HPDE6-E6E7 (cell line): ENCODE data around the gene ANO1.

ENCODE experiments used
- DNase-seq: peaks from one replicate; pipeline ENCODE4 v3.0.0; 2011; ENCODE audit warnings: missing footprints; ENCODE audit errors: extremely low spot score

The ANO1 gene

GRCh38 chr11:70161043-70161625 is 83.0 kb downstream of the ANO1 start:
- no peak for DNase-seq

DNA sequence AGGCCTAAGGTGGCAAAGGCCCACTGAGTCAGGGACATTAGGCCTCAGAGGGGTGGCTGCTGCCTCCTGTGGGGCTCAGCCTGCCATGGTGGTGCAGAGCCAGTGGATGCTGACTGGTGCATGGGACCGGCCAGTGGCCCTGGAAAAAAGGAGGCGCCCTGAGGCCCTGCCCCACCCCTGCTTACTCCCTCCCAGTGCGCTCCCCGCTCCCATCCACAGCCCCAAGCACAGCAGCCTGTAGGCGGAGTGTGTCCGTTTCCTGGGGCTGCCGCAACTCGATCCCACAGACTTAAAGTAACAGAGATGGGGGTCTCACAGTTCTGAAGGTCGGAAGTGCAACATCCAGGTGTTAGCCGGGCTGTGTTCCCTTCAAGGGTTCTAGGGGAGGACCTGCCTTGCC is 86.6 kb downstream of the ANO1 start:
- no peak for DNase-seq

DNA sequence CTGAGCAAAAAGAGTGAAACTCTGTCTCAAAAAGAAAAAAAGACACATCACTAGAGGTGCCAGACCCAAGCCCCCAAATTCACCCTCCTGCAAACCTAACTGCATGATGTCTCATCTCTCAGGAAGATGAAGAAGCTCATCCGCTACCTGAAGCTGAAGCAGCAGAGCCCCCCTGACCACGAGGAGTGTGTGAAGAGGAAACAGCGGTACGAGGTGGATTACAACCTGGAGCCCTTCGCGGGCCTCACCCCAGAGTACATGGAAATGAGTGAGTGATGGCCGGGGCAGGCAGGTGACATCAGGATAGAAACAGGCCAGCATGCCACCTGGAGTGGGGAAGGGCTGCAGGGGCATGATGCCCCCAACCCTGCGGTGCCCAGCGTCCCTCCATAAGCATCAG is 89.0 kb downstream of the ANO1 start:
- DNase-seq = no peak

GRCh38 chr11:70167723-70168404 is 89.7 kb downstream of the ANO1 start:
- DNase-seq = no peak

- no peak for DNase-seq
Measured at GRCh38 chr11:70168405-70168754, 90.3 kb downstream of the ANO1 start.

GRCh38 chr11:70169127-70169526 is 91.0 kb downstream of the ANO1 start:
- no peak for DNase-seq

- no peak for DNase-seq
Measured at GRCh38 chr11:70169632-70170031, 91.5 kb downstream of the ANO1 start.

DNA sequence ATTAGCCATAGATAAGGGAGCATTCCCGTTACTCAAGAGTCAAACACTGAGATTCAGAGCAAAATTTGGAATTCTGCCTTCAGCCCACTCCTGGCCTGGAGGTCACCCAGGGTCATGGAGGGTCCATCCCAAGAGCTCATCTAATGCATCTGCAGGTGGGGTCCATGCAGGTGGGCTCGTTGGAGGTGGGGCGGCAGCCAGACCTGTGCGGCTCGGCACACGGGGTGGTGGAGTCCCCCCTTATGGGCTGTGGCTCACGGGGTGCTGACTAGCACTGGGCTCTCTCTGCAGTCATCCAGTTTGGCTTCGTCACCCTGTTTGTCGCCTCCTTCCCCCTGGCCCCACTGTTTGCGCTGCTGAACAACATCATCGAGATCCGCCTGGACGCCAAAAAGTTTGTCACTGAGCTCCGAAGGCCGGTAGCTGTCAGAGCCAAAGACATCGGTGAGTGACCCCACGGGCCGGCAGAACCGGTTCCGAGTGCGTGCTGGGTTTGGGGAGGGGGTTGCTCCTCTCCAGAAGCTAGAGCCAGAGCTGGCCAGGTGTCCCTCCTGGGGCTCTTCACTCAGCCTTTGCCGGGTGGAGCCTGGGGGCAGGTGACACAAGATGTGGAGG is 92.6 kb downstream of the ANO1 start:
- no peak for DNase-seq

- DNase-seq = no peak
Measured at GRCh38 chr11:70173018-70173417, 94.9 kb downstream of the ANO1 start.

- DNase-seq = no peak
Measured at GRCh38 chr11:70174547-70175235, 96.6 kb downstream of the ANO1 start.

GRCh38 chr11:70175236-70175698 is 97.2 kb downstream of the ANO1 start:
- no peak for DNase-seq

DNA sequence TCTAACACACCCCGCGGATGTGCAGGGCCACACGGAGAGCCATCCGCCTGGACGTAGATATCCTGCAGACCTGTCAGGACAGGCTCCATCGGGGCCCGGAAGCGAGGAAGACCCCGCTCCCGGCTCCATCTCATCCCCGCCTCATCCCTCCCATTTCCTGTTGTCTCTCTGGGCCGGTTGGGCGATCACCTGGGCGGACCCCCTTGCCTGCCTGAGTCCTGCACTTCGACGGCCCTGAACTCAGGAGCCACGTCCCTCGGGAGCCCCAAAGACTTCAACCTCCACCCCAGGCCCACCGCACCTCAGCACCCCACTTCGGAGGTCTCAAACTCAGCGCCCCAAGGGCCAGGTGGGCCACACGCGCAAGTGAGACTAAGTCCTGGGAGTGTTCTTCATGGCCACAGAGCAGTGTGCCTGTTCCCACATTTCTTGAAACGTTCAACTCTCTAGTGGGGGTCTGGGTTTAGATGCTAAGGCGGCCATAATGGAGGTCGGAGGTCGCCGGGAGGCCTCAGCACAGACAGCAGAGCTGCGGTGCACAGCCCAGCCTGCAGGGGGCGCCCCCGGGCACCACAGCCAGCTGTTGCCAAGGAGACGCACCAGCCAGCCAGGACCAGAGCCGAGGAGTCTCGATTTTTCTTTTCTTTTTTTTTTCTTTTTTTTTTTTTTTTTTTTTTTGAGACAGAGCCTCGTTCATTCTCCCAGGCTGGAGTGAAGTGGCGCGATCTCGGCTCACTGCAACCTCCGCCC is 99.0 kb downstream of the ANO1 start:
- no peak for DNase-seq

- no peak for DNase-seq
Measured at GRCh38 chr11:70180906-70181305, 102.8 kb downstream of the ANO1 start.

DNA sequence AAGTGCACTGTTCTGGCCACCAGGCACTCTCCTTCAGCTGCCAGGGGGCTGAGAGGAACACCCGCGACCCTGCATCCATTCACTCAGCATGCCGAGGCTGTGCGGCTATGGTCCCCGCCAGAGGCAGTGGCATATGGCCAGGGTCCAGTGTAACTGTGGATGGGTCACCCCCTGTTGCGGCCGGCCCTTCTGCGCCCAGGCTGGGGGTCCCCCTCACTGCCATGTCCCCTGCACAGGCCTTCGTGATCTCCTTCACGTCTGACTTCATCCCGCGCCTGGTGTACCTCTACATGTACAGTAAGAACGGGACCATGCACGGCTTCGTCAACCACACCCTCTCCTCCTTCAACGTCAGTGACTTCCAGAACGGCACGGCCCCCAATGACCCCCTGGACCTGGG is 104.1 kb downstream of the ANO1 start:
- no peak for DNase-seq

- no peak for DNase-seq
Measured at GRCh38 chr11:70183032-70183431, 104.9 kb downstream of the ANO1 start.

- no peak for DNase-seq
Measured at GRCh38 chr11:70183483-70184176, 105.5 kb downstream of the ANO1 start.

- no peak for DNase-seq
Measured at GRCh38 chr11:70184396-70184795, 106.3 kb downstream of the ANO1 start.

- DNase-seq = no peak
Measured at GRCh38 chr11:70185348-70186055, 107.4 kb downstream of the ANO1 start.

DNA sequence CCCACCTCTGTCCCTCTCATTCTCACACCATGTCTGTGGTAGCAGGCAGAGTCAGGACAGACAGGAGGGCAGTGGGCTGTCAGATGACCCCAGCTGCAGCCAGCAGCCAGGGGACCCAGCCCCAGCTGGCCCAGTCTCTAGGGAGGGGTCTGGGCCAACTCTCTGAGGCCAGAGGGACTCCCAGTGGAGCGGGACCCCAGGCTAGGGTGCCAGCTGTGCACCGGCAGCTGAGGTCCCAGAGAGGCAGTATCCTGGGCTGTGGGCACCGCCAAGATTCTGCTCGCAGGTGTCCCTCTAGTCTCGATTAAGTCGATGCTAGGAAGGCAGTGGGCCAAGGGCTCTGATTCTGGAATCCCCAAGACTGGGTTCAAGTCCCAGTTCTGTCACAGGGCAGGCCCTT is 108.3 kb downstream of the ANO1 start:
- no peak for DNase-seq

GRCh38 chr11:70186936-70187335 is 108.8 kb downstream of the ANO1 start:
- no peak for DNase-seq

DNA sequence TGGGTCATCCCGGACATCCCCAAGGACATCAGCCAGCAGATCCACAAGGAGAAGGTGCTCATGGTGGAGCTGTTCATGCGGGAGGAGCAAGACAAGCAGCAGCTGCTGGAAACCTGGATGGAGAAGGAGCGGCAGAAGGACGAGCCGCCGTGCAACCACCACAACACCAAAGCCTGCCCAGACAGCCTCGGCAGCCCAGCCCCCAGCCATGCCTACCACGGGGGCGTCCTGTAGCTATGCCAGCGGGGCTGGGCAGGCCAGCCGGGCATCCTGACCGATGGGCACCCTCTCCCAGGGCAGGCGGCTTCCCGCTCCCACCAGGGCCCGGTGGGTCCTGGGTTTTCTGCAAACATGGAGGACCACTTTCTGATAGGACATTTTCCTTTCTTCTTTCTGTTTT is 109.7 kb downstream of the ANO1 start:
- DNase-seq = no peak
